ENCODE data around the gene VAV3. TPM values are rescaled to one million over a fixed set of nuclear protein-coding genes. Genes with fewer than 3 reads are reported as not detected.

Gene VAV3
- total RNA-seq, 1 donor from 2014 or later: 2.6 TPM

DNA sequence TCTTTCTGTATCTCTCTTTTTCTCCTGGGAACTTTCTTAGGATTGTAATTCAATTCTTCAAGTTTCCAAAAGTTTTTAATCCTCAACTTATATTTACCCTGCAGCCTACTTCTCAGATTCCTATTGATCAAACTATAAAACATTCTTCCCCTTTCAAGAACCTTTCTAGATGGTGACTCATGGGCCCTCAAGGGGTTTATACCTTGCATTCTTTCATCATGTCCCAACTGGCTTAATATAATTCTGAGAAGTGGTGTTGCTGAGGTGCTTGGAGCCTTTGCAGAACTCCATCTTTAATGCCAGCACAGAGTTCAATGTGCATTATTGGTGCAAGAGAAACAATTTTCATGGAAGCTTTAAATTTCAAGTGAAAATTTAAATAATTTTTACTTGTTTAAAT is 273.4 kb downstream of the VAV3 start:
- no peaks in the 10 kb centered on the region for H3K4me1 Mint-ChIP-seq (ENCODE audit: low read depth, unreplicated experiment)
- H3K9ac ChIP-seq (ENCODE audit: low read length): no peak overlapping the region
- H3K27ac Mint-ChIP-seq (ENCODE audit: unreplicated experiment): no peak overlapping the region
- no peak overlapping the region for H3K4me2 ChIP-seq (ENCODE audit: low read length)
- no peaks in the 10 kb centered on the region for H3K36me3 Mint-ChIP-seq (ENCODE audit: low read depth, unreplicated experiment)
- DNase-seq (ENCODE audit: low read depth) (peak; percentile 14), FAIRE-seq (no peak)
- H3K27me3 Mint-ChIP-seq (ENCODE audit: low read depth, unreplicated experiment): no peaks in the 10 kb centered on the region
- H4K20me1 ChIP-seq (ENCODE audit: insufficient read depth, low read length): no peaks in the 10 kb centered on the region
- no peak overlapping the region for H2AFZ ChIP-seq (ENCODE audit: low read depth, low read length)
- H3K4me3 ChIP-seq (ENCODE audit: insufficient read depth, low read depth, low read length): no peak overlapping the region
- H3K79me2 ChIP-seq (ENCODE audit: insufficient read depth, low read length): no peaks in the 10 kb centered on the region
- H3K4me1 ChIP-seq (ENCODE audit: insufficient read depth, low read length): no peaks in the 10 kb centered on the region
- no peaks in the 10 kb centered on the region for H3K9me3 ChIP-seq (ENCODE audit: insufficient read depth, low read depth, low read length)
- H3K9me3 Mint-ChIP-seq (ENCODE audit: unreplicated experiment): no peaks in the 10 kb centered on the region
- H3K4me3 Mint-ChIP-seq (ENCODE audit: unreplicated experiment): no peak overlapping the region
- no peaks in the 10 kb centered on the region for H3K27me3 ChIP-seq (ENCODE audit: insufficient read depth, low read length)
- no peak for TF ChIP-seq EZH2 (IDR thresholded peaks at IDR 0.05; ENCODE audit: insufficient read depth, low read length)
- TF ChIP-seq, protein P1, sequence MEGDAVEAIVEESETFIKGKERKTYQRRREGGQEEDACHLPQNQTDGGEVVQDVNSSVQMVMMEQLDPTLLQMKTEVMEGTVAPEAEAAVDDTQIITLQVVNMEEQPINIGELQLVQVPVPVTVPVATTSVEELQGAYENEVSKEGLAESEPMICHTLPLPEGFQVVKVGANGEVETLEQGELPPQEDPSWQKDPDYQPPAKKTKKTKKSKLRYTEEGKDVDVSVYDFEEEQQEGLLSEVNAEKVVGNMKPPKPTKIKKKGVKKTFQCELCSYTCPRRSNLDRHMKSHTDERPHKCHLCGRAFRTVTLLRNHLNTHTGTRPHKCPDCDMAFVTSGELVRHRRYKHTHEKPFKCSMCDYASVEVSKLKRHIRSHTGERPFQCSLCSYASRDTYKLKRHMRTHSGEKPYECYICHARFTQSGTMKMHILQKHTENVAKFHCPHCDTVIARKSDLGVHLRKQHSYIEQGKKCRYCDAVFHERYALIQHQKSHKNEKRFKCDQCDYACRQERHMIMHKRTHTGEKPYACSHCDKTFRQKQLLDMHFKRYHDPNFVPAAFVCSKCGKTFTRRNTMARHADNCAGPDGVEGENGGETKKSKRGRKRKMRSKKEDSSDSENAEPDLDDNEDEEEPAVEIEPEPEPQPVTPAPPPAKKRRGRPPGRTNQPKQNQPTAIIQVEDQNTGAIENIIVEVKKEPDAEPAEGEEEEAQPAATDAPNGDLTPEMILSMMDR (IDR thresholded peaks at IDR 0.05; ENCODE audit: insufficient read depth, low read depth, low read length): no peak
- no peak overlapping the region for H3K27ac ChIP-seq (ENCODE audit: low read depth, low read length)
- H3K36me3 ChIP-seq (ENCODE audit: insufficient read depth, low read length): no peaks in the 10 kb centered on the region

- H3K36me3 Mint-ChIP-seq (ENCODE audit: low read depth, unreplicated experiment): no peaks in the 10 kb centered on the region
- H3K36me3 ChIP-seq (ENCODE audit: insufficient read depth, low read length): no peaks in the 10 kb centered on the region
- H2AFZ ChIP-seq (ENCODE audit: low read depth, low read length): no peak overlapping the region
- no peaks in the 10 kb centered on the region for H3K9me3 Mint-ChIP-seq (ENCODE audit: unreplicated experiment)
- H3K79me2 ChIP-seq (ENCODE audit: insufficient read depth, low read length): no peaks in the 10 kb centered on the region
- H3K9me3 ChIP-seq (ENCODE audit: insufficient read depth, low read depth, low read length): no peaks in the 10 kb centered on the region
- no peaks in the 10 kb centered on the region for H4K20me1 ChIP-seq (ENCODE audit: insufficient read depth, low read length)
- H3K4me2 ChIP-seq (ENCODE audit: low read length): no peak overlapping the region
- H3K4me3 ChIP-seq (ENCODE audit: insufficient read depth, low read depth, low read length): no peak overlapping the region
- no peak overlapping the region for H3K4me3 Mint-ChIP-seq (ENCODE audit: unreplicated experiment)
- H3K27me3 Mint-ChIP-seq (ENCODE audit: low read depth, unreplicated experiment): no peaks in the 10 kb centered on the region
- no peak overlapping the region for H3K27ac ChIP-seq (ENCODE audit: low read depth, low read length)
- DNase-seq (ENCODE audit: low read depth) (no peak), FAIRE-seq (no peak)
- no peaks in the 10 kb centered on the region for H3K4me1 Mint-ChIP-seq (ENCODE audit: low read depth, unreplicated experiment)
- no peak overlapping the region for H3K9ac ChIP-seq (ENCODE audit: low read length)
- TF ChIP-seq, protein P1 (IDR thresholded peaks at IDR 0.05; ENCODE audit: insufficient read depth, low read depth, low read length): no peak
- no peak for TF ChIP-seq EZH2 (IDR thresholded peaks at IDR 0.05; ENCODE audit: insufficient read depth, low read length)
- no peaks in the 10 kb centered on the region for H3K27me3 ChIP-seq (ENCODE audit: insufficient read depth, low read length)
- H3K4me1 ChIP-seq (ENCODE audit: insufficient read depth, low read length): no peaks in the 10 kb centered on the region
- H3K27ac Mint-ChIP-seq (ENCODE audit: unreplicated experiment): no peak overlapping the region
These were observed 274.5 kb downstream of the VAV3 start for GRCh38 chr1:107690491-107690890.

DNA sequence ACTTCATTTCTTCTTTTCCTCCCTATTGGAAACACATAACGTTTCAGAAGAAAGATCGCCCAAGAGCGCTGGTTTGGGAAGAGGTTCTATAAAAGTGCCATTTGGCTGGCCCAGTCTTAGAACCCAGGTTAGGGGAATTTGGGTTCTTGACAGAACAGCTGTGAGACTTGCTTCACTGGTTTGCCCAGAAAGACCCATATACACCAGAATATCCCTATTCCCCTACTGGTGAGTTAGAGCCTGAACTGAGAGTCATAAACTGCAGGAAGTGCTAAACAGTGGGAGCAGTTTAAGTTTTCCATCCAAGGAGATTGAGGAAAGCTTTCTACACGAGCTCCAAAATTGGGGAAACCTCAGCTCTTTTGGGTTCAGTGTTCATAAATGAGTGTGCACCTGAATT is 275.2 kb downstream of the VAV3 start:
- H3K79me2 ChIP-seq (ENCODE audit: insufficient read depth, low read length): no peaks in the 10 kb centered on the region

More for the DNA sequence above, 275.2 kb downstream of the VAV3 start:
- Histone ChIP-seq H2AFZ (ENCODE audit: low read depth, low read length) (no peak overlapping the region), H4K20me1 (ENCODE audit: insufficient read depth, low read length) (no peaks in the 10 kb centered on the region), H3K4me2 (ENCODE audit: low read length) (no peak overlapping the region), H3K4me1 (ENCODE audit: insufficient read depth, low read length) (no peaks in the 10 kb centered on the region), H3K4me3 (ENCODE audit: insufficient read depth, low read depth, low read length) (no peak overlapping the region), H3K9ac (ENCODE audit: low read length) (no peak overlapping the region), H3K36me3 (ENCODE audit: insufficient read depth, low read length) (no peaks in the 10 kb centered on the region), H3K27me3 (ENCODE audit: insufficient read depth, low read length) (no peaks in the 10 kb centered on the region), H3K27ac (ENCODE audit: low read depth, low read length) (no peak overlapping the region), H3K9me3 (ENCODE audit: insufficient read depth, low read depth, low read length) (no peaks in the 10 kb centered on the region)
- TF ChIP-seq, protein P1 (IDR thresholded peaks at IDR 0.05; ENCODE audit: insufficient read depth, low read depth, low read length): no peak
- no peak for TF ChIP-seq EZH2 (IDR thresholded peaks at IDR 0.05; ENCODE audit: insufficient read depth, low read length)
- no peak for DNase-seq (ENCODE audit: low read depth)
- Mint-ChIP-seq H3K27me3 (ENCODE audit: low read depth, unreplicated experiment) (no peaks in the 10 kb centered on the region), H3K4me1 (ENCODE audit: low read depth, unreplicated experiment) (no peaks in the 10 kb centered on the region), H3K27ac (ENCODE audit: unreplicated experiment) (no peak overlapping the region), H3K9me3 (ENCODE audit: unreplicated experiment) (no peaks in the 10 kb centered on the region), H3K36me3 (ENCODE audit: low read depth, unreplicated experiment) (no peaks in the 10 kb centered on the region), H3K4me3 (ENCODE audit: unreplicated experiment) (no peak overlapping the region)
- FAIRE-seq: no peak

Data from astrocyte (in vitro differentiated cells and primary cell).